Right lobe of liver (tissue), 4 donors: ENCODE data around the gene SUSD5.

Experiments
- POLR2A ChIP-seq: fragments of 450-650 bp; IDR thresholded peaks from one replicate; pipeline ENCODE4 v1.6.1; 2017; ENCODE audit warnings: antibody characterized with exemption, mild to moderate bottlenecking
- TF ChIP-seq, protein P1 (sequence below), 4 donors: fragments of 200-600 bp in 3 of 4; fragments of 450-650 bp in 1 of 4; IDR thresholded peaks; one replicate each; pipeline versions ENCODE4 v1.5.1 to v1.8.0; 2016 to 2022; ENCODE audit warnings: antibody characterized with exemption in 4 of 4, mild to moderate bottlenecking in 2 of 4
- donor health status: DM: no; HTN: no; CAD: no.
- donor health status: DM: no; HTN: no; CAD: no.
- donor health status: DM: no; HTN: yes; CAD: no.

DNA sequence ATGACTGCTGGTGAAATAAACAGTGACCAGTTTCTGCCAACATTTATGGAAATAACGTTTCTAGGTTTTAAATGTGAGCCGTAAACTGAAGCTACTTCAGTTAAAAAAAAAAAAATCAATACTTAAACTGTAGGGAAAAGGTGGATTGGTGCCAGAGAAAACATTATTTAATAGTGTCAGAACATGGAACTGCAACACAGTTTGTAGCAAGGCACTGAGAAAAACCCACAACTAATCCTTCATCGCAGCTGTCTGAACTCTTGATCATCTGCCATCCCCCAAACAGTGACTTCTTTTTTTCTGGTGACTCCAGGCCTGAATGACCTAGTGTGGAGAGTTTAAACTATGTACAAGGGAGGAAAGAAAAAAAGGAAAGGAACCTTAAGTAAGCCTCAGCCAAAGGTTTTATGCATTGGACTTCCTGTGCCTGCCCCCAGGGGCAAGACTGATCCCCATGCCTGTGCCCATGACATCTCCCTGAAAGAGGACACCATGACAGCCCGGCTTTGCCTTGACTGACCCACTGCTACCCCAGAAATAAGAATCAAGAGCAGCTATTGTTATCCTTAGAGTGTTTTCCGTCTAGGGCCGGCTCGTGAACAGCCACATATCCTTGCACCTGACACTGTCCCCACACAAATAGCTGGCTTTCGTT is 71.7 kb downstream of the SUSD5 start:
- TF ChIP-seq, protein P1, sequence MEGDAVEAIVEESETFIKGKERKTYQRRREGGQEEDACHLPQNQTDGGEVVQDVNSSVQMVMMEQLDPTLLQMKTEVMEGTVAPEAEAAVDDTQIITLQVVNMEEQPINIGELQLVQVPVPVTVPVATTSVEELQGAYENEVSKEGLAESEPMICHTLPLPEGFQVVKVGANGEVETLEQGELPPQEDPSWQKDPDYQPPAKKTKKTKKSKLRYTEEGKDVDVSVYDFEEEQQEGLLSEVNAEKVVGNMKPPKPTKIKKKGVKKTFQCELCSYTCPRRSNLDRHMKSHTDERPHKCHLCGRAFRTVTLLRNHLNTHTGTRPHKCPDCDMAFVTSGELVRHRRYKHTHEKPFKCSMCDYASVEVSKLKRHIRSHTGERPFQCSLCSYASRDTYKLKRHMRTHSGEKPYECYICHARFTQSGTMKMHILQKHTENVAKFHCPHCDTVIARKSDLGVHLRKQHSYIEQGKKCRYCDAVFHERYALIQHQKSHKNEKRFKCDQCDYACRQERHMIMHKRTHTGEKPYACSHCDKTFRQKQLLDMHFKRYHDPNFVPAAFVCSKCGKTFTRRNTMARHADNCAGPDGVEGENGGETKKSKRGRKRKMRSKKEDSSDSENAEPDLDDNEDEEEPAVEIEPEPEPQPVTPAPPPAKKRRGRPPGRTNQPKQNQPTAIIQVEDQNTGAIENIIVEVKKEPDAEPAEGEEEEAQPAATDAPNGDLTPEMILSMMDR (IDR thresholded peaks at IDR 0.05) = no peak
- no peak for TF ChIP-seq POLR2A
